Tibial nerve (tissue), 4 donors: Measurements from ENCODE around the gene ITCH. TPM values are rescaled to one million over a fixed set of nuclear protein-coding genes. Genes with fewer than 3 reads are reported as not detected.
A peak's percentile ranks its signal among the peaks of the same experiment; 100 is the strongest.

Experiments
- DNase-seq, 2 donors: peaks; one replicate each; pipeline ENCODE4 v3.0.0-alpha.2; 2019; ENCODE audit warnings: low spot score in 2 of 2
- H3K27ac ChIP-seq, 4 donors: fragments of 200-600 bp; sonication (generic) in 3 of 4; one replicate each; pipeline ENCODE4 v1.5.1; 2017 to 2019; ENCODE audit warnings: mild to moderate bottlenecking in 1 of 4
- H3K27me3 ChIP-seq, 2 donors: fragments of 200-600 bp; sonication (generic) in 1 of 2; one replicate each; pipeline versions ENCODE4 v1.5.1 to v1.6.0; 2017 to 2019
- H3K36me3 ChIP-seq, 3 donors: fragments of 200-600 bp; sonication (generic); one replicate each; pipeline ENCODE4 v1.5.1; 2018 to 2019
- H3K4me1 ChIP-seq, 4 donors: fragments of 200-600 bp; sonication (generic) in 3 of 4; one replicate each; pipeline ENCODE4 v1.5.1; 2017 to 2019
- H3K4me3 ChIP-seq, 4 donors: fragments of 200-600 bp; sonication (generic) in 3 of 4; one replicate each; pipeline ENCODE4 v1.5.1; 2017 to 2019; ENCODE audit warnings: mild to moderate bottlenecking in 1 of 4, moderate library complexity in 1 of 4
- H3K9me3 ChIP-seq, 4 donors: fragments of 200-600 bp; sonication (generic) in 3 of 4; one replicate each; pipeline ENCODE4 v1.5.1; 2017 to 2019
- EP300 ChIP-seq, 2 donors: sonication (generic); formaldehyde crosslinking; IDR thresholded peaks; one replicate each; pipeline ENCODE4 v1.6.1; 2017; ENCODE audit warnings: antibody characterized with exemption in 2 of 2, mild to moderate bottlenecking in 1 of 2
- POLR2A ChIP-seq, 2 donors: fragments of 450-650 bp; IDR thresholded peaks; one replicate each; pipeline ENCODE4 v1.6.1; 2017; ENCODE audit warnings: antibody characterized with exemption in 2 of 2, mild to moderate bottlenecking in 2 of 2, moderate library complexity in 2 of 2
- WGBS, 2 donors: methylation state at CpG; one replicate each; pipeline ENCODE4 v1.1.5; 2018; 5-methylcytosine and 5-hydroxymethylcytosine counted together
- total RNA-seq, 4 donors: library from RNA; depleted of rRNA; stranded (reverse); fragments of >200 nt; gene quantifications; one replicate each; pipeline ENCODE4 v1.1.0, GENCODE V29; 2016
- TF ChIP-seq, protein P1 (sequence below), 5 experiments: fragments of 200-600 bp in 3 of 5; fragments of 450-650 bp in 2 of 5; sonication (generic) in 3 of 5; IDR thresholded peaks; one replicate each; pipeline ENCODE4 v1.5.1; 2016 to 2019; ENCODE audit warnings: antibody characterized with exemption in 5 of 5, mild to moderate bottlenecking in 3 of 5, moderate library complexity in 2 of 5

Gene ITCH
- total RNA-seq, 4 donors from 2014 or later = 48.4 to 85.4 (median 62.8) TPM

DNA sequence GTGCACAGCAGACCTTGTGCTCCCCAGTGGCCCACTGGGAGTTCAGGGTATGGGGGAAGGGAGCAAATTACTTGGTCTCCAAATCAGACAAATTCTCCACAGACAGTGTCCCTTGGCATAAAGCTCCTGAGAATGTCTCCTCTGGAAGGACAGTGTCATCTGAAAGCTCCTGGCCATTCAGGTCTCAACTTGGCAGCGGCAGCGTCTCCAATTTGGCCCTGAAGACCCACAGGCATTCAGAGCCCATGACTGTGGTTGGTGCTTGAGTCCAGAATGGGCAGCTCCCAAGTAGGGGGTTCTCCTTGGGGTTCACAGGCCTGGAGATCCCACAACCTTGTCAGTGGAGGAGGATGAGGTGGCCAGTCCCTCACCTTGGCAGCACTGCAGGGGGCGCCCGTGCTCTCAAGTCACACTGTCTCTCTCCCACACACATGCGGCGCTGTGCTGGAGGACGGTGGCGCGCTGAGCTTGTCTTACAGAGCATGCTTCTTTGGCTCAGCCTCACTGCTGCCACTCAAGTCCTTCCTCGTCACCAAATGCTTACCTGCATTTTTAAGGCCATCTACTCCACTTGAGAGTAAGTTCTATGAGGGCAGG lies 173.8 kb downstream of the ITCH start:
- WGBS, 2 donors = 82 to 88% methylated on average over 10 of the region's 10 CpGs
- peak in 1 of 2 donors; percentile 26 for DNase-seq
- no peak for TF ChIP-seq EP300 (IDR thresholded peaks at IDR 0.05)
- TF ChIP-seq, protein P1, sequence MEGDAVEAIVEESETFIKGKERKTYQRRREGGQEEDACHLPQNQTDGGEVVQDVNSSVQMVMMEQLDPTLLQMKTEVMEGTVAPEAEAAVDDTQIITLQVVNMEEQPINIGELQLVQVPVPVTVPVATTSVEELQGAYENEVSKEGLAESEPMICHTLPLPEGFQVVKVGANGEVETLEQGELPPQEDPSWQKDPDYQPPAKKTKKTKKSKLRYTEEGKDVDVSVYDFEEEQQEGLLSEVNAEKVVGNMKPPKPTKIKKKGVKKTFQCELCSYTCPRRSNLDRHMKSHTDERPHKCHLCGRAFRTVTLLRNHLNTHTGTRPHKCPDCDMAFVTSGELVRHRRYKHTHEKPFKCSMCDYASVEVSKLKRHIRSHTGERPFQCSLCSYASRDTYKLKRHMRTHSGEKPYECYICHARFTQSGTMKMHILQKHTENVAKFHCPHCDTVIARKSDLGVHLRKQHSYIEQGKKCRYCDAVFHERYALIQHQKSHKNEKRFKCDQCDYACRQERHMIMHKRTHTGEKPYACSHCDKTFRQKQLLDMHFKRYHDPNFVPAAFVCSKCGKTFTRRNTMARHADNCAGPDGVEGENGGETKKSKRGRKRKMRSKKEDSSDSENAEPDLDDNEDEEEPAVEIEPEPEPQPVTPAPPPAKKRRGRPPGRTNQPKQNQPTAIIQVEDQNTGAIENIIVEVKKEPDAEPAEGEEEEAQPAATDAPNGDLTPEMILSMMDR (IDR thresholded peaks at IDR 0.05) = peak in 3 of 5 experiments; percentile 11 to 28 (median 15)
- H3K27ac ChIP-seq = peak overlapping the region in 3 of 4 donors; percentile 4 to 90 (median 48)
- H3K4me1 ChIP-seq = peaks cover 0 to 21% (median 4%) of the 10 kb centered on the region in 4 donors
- H3K9me3 ChIP-seq = no peaks in the 10 kb centered on the region
- peaks cover 6 to 96% (median 21%) of the 10 kb centered on the region in 3 donors for H3K36me3 ChIP-seq
- H3K4me3 ChIP-seq = no peak overlapping the region
- no peaks in the 10 kb centered on the region for H3K27me3 ChIP-seq

DNA sequence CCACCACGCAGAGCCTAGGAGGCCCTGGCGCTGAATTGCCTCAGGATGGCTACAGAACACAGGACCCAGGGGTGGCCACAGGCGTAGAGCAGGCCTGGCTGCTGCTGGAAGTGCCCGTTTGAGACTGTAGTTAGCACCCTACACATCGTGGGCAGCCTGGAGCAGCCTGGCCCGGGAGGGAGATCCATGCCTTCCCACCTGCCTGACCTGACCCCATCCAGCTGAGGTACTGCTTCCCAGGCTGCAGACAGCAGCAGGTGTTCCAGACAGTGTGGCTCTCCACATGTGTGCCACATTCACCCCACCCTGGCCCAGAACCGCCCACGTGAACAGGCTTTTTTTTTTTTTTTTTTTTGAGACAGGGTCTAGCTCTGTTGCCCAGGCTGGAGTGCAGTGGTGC lies 174.6 kb downstream of the ITCH start:
- peak overlapping the region in 2 of 4 donors; percentile 48 to 90 for H3K27ac ChIP-seq
- H3K4me1 ChIP-seq = peaks cover 0 to 13% (median 2%) of the 10 kb centered on the region in 4 donors
- H3K4me3 ChIP-seq = no peak overlapping the region
- no peak for DNase-seq
- TF ChIP-seq, protein P1 (IDR thresholded peaks at IDR 0.05) = no peak
- TF ChIP-seq POLR2A (IDR thresholded peaks at IDR 0.05) = no peak
- TF ChIP-seq EP300 (IDR thresholded peaks at IDR 0.05) = no peak
- H3K36me3 ChIP-seq = peaks cover 6 to 96% (median 21%) of the 10 kb centered on the region in 3 donors
- no peaks in the 10 kb centered on the region for H3K9me3 ChIP-seq
- H3K27me3 ChIP-seq = no peaks in the 10 kb centered on the region
- whole genome bisulfite sequencing, 2 donors = 83 to 86% methylated on average over 7 to 8 of the region's 8 CpGs

DNA sequence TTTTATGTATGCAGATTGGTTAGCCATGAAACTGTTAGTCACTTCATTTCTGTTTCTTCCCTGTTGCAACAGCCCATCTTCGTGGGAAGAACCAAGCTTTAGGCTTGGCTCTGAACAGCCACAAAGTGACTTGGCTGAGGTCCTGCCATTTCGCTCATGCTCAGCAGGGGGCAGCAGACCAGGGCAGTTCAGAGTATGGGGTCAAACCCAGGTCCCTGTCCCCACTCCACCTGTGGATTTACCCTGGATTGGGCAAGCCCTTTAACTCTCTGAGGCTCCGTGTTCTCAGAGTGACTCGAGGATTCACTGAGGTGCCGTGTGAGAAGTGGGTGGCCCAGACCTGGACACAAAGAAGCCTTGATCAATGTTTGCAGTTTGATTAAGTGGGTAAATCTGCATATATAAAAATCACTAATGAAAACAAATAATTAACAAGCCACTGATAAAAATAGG lies 175.6 kb downstream of the ITCH start:
- Histone ChIP-seq H3K27me3 (no peaks in the 10 kb centered on the region), H3K27ac (peak overlapping the region in 1 of 4 donors; percentile 90), H3K9me3 (no peaks in the 10 kb centered on the region), H3K36me3 (peaks cover 6 to 96% (median 21%) of the 10 kb centered on the region in 3 donors), H3K4me1 (peaks cover 0 to 7% (median 0%) of the 10 kb centered on the region in 4 donors), H3K4me3 (no peak overlapping the region)
- peak in 1 of 2 donors; percentile 47 for DNase-seq
- TF ChIP-seq, protein P1 (IDR thresholded peaks at IDR 0.05) = peak; percentile 64 to 79 (median 66)
- TF ChIP-seq EP300 (IDR thresholded peaks at IDR 0.05) (no peak), POLR2A (IDR thresholded peaks at IDR 0.05) (no peak)
- 47 to 55% methylated on average over 5 of the region's 5 CpGs for WGBS, 2 donors

DNA sequence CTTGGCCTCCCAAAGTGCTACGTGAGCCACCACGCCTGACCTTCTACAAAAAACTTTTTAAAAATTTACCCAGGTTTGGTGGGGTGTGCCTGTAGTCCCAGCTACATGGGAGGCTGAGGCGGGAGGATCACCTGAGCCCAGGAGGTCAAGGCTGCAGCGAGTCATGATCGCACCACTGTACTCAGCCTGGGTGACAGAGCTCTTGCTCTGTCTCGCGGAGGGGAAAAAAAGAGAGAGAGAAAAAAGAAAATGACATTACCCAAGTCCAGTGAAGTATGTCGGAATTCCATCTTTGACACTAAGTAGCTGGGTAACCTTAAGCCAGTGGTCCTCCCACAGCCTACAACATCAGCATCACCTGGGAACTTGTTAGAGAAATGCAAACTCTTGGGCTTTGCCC lies 176.7 kb downstream of the ITCH start:
- H3K4me3 ChIP-seq = no peak overlapping the region
- TF ChIP-seq, protein P1 (IDR thresholded peaks at IDR 0.05) = no peak
- TF ChIP-seq EP300 (IDR thresholded peaks at IDR 0.05) = no peak
- TF ChIP-seq POLR2A (IDR thresholded peaks at IDR 0.05) = no peak
- 93 to 95% methylated on average over 8 of the region's 8 CpGs for WGBS, 2 donors
- peaks cover 0 to 15% (median 0%) of the 10 kb centered on the region in 4 donors for H3K4me1 ChIP-seq
- H3K36me3 ChIP-seq = peaks cover 6 to 87% (median 21%) of the 10 kb centered on the region in 3 donors
- no peaks in the 10 kb centered on the region for H3K9me3 ChIP-seq
- H3K27ac ChIP-seq = peak overlapping the region in 1 of 4 donors; percentile 27
- H3K27me3 ChIP-seq = no peaks in the 10 kb centered on the region
- no peak for DNase-seq

DNA sequence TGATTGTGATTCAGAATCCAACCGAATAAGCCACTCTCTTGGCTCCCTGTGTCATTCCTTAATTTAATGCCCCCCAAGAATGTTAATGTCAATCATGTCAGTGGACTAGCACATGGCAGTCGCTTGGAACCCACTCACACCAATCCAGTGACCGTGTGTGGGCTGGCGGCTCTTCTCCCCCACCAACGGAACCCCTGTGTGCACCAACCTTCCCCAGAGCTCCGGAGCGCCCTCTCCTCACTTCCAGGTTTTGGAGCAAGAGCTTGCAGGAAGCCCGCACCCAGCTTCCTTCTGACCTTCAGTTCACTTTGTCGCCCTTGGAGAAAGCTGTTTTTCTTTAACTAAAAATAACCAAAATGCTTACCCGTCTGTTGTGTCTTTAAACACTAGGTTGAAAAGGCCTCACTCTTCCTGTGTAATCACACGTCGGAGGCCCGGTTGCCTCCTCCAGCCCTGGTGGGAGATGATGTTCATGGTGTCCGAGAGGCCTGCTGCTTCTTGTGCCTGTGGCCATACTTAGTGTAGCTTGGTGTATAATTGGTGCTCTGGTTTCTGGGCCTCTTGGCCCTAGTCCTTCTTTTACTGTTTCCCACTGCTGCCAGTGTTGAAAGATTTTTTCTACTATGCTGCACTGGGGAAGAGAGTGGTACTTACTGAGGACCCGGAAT lies 177.7 kb downstream of the ITCH start:
- Histone ChIP-seq H3K27ac (peak overlapping the region in 1 of 4 donors; percentile 27), H3K4me1 (peaks cover 0 to 15% (median 0%) of the 10 kb centered on the region in 4 donors), H3K27me3 (no peaks in the 10 kb centered on the region), H3K36me3 (peaks cover 4 to 77% (median 17%) of the 10 kb centered on the region in 3 donors), H3K4me3 (no peak overlapping the region), H3K9me3 (no peaks in the 10 kb centered on the region)
- TF ChIP-seq, protein P1 (IDR thresholded peaks at IDR 0.05) = no peak
- TF ChIP-seq EP300 (IDR thresholded peaks at IDR 0.05) = no peak
- WGBS, 2 donors = 79 to 82% methylated on average over 15 of the region's 15 CpGs
- no peak for DNase-seq
